ENCODE measurements around the gene PLCB1.

The PLCB1 gene

GRCh38 chr20:8328189-8328588, 196.1 kb downstream of the PLCB1 start:
- no peaks in the 10 kb centered on the region for H3F3A ChIP-seq (ENCODE audit: low read depth)
- no peak overlapping the region for H3K4me2 ChIP-seq (ENCODE audit: low read depth, low read length, poor library complexity, severe bottlenecking)
- TF ChIP-seq EZH2phosphoT487 (IDR thresholded peaks at IDR 0.05; ENCODE audit: borderline replicate concordance) (no peak), CTCF (conservative IDR thresholded peaks at IDR 0.05; ENCODE audit: low read length) (no peak)

GRCh38 chr20:8330319-8330784, 198.3 kb downstream of the PLCB1 start:
- H3K79me2 ChIP-seq (ENCODE audit: insufficient read depth, low read length), result no peaks in the 10 kb centered on the region
- no peaks in the 10 kb centered on the region for H3F3A ChIP-seq (ENCODE audit: low read depth)
- H2AFZ ChIP-seq (ENCODE audit: low read length), result no peak overlapping the region
- no peak overlapping the region for H3K9ac ChIP-seq (ENCODE audit: low read depth, low read length, poor library complexity, severe bottlenecking)
- H3K4me3 ChIP-seq (ENCODE audit: low read length, poor library complexity, severe bottlenecking), result no peak overlapping the region
- TF ChIP-seq EZH2phosphoT487 (IDR thresholded peaks at IDR 0.05; ENCODE audit: borderline replicate concordance) (no peak), CTCF (conservative IDR thresholded peaks at IDR 0.05; ENCODE audit: low read length) (no peak)
- H3K4me2 ChIP-seq (ENCODE audit: low read depth, low read length, poor library complexity, severe bottlenecking), result peak overlapping the region; percentile 68
- H3K9me3 ChIP-seq (ENCODE audit: insufficient read depth, low read depth, low read length), result no peaks in the 10 kb centered on the region
- H3K36me3 ChIP-seq (ENCODE audit: insufficient read depth, low read length), result no peaks in the 10 kb centered on the region
- H3K4me1 ChIP-seq (ENCODE audit: insufficient read depth, low read length, poor library complexity, severe bottlenecking), result peaks cover 22% of the 10 kb centered on the region
- no peaks in the 10 kb centered on the region for H3K27me3 ChIP-seq (ENCODE audit: insufficient read depth, low read length, poor library complexity, severe bottlenecking)
- H3K9me2 ChIP-seq (replicated peaks; ENCODE audit: low read depth, low read length), result no peaks in the 10 kb centered on the region
- H4K20me1 ChIP-seq (ENCODE audit: insufficient read depth, low read length, poor library complexity, severe bottlenecking), result no peaks in the 10 kb centered on the region

More at GRCh38 chr20:8328189-8328588, 196.1 kb downstream of the PLCB1 start:
- Histone ChIP-seq H3K9me3 (ENCODE audit: insufficient read depth, low read depth, low read length) (no peaks in the 10 kb centered on the region), H3K9ac (ENCODE audit: low read depth, low read length, poor library complexity, severe bottlenecking) (no peak overlapping the region), H3K36me3 (ENCODE audit: insufficient read depth, low read length) (no peaks in the 10 kb centered on the region), H3K27me3 (ENCODE audit: insufficient read depth, low read length, poor library complexity, severe bottlenecking) (no peaks in the 10 kb centered on the region), H3K9me2 (replicated peaks; ENCODE audit: low read depth, low read length) (no peaks in the 10 kb centered on the region), H4K20me1 (ENCODE audit: insufficient read depth, low read length, poor library complexity, severe bottlenecking) (no peaks in the 10 kb centered on the region), H3K4me3 (ENCODE audit: low read length, poor library complexity, severe bottlenecking) (no peak overlapping the region), H3K4me1 (ENCODE audit: insufficient read depth, low read length, poor library complexity, severe bottlenecking) (peaks cover 22% of the 10 kb centered on the region), H2AFZ (ENCODE audit: low read length) (no peak overlapping the region), H3K79me2 (ENCODE audit: insufficient read depth, low read length) (no peaks in the 10 kb centered on the region)

- H3K36me3 ChIP-seq (ENCODE audit: insufficient read depth, low read length), result no peaks in the 10 kb centered on the region
- TF ChIP-seq EZH2phosphoT487 (IDR thresholded peaks at IDR 0.05; ENCODE audit: borderline replicate concordance), result no peak
- no peak for TF ChIP-seq CTCF (conservative IDR thresholded peaks at IDR 0.05; ENCODE audit: low read length)
- no peaks in the 10 kb centered on the region for H3F3A ChIP-seq (ENCODE audit: low read depth)
- H3K9me2 ChIP-seq (replicated peaks; ENCODE audit: low read depth, low read length), result no peaks in the 10 kb centered on the region
- no peaks in the 10 kb centered on the region for H4K20me1 ChIP-seq (ENCODE audit: insufficient read depth, low read length, poor library complexity, severe bottlenecking)
- H3K9ac ChIP-seq (ENCODE audit: low read depth, low read length, poor library complexity, severe bottlenecking), result peak overlapping the region; percentile 52
- H2AFZ ChIP-seq (ENCODE audit: low read length), result peak overlapping the region; percentile 7; the same call in 1 of the 2 replicates
- peak overlapping the region; percentile 68 for H3K4me2 ChIP-seq (ENCODE audit: low read depth, low read length, poor library complexity, severe bottlenecking)
- H3K79me2 ChIP-seq (ENCODE audit: insufficient read depth, low read length), result no peaks in the 10 kb centered on the region; the same call in 1 of the 2 replicates
- H3K27me3 ChIP-seq (ENCODE audit: insufficient read depth, low read length, poor library complexity, severe bottlenecking), result no peaks in the 10 kb centered on the region
- peak overlapping the region; percentile 63 for H3K4me3 ChIP-seq (ENCODE audit: low read length, poor library complexity, severe bottlenecking)
- H3K4me1 ChIP-seq (ENCODE audit: insufficient read depth, low read length, poor library complexity, severe bottlenecking), result peaks cover 22% of the 10 kb centered on the region
- no peaks in the 10 kb centered on the region for H3K9me3 ChIP-seq (ENCODE audit: insufficient read depth, low read depth, low read length)
Measured at GRCh38 chr20:8330785-8331695, 199.0 kb downstream of the PLCB1 start.
